ENCODE data around the gene PTS.

DNA sequence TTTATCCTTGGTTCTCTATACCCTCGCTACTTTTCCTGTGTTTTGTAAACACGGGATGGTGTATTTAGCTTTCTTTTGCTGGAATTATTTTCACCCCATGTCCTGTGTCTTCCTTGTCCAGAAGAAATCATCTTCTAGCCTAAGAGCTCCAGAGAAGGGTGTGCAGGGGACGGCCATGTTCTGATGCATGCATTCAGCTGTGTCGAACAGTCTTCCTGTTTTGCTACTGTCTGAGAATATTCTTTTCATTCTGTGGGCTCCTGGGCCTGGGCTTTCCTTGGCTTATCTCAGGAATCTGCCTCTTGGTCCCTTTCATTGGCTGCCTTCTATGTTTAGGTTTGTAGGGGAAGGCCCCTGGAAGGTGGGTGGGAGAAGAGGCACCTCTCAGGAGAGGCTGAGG is 45.0 kb downstream of the PTS start:
- TF ChIP-seq POLR2A (IDR thresholded peaks at IDR 0.05) (no peak), POLR2AphosphoS5 (IDR thresholded peaks at IDR 0.05) (no peak), EP300 (IDR thresholded peaks at IDR 0.05) (no peak)
- TF ChIP-seq, protein P1, sequence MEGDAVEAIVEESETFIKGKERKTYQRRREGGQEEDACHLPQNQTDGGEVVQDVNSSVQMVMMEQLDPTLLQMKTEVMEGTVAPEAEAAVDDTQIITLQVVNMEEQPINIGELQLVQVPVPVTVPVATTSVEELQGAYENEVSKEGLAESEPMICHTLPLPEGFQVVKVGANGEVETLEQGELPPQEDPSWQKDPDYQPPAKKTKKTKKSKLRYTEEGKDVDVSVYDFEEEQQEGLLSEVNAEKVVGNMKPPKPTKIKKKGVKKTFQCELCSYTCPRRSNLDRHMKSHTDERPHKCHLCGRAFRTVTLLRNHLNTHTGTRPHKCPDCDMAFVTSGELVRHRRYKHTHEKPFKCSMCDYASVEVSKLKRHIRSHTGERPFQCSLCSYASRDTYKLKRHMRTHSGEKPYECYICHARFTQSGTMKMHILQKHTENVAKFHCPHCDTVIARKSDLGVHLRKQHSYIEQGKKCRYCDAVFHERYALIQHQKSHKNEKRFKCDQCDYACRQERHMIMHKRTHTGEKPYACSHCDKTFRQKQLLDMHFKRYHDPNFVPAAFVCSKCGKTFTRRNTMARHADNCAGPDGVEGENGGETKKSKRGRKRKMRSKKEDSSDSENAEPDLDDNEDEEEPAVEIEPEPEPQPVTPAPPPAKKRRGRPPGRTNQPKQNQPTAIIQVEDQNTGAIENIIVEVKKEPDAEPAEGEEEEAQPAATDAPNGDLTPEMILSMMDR (IDR thresholded peaks at IDR 0.05): no peak

Measured in stomach (tissue), 4 donors.